Epithelial cell of esophagus (primary cell): ENCODE measurements around the gene STX1A.

Experiments
- DNase-seq: peaks from one replicate; pipeline ENCODE4 v3.0.0; 2010; ENCODE audit warnings: low read depth
- H3K4me3 ChIP-seq: 2 replicates; pipeline ENCODE4 v1.5.1; 2011; ENCODE audit warnings: mild to moderate bottlenecking, low read length, control low read depth
- TF ChIP-seq, protein P1 (sequence below): IDR thresholded peaks from 2 replicates; pipeline ENCODE4 v1.5.1; 2011; ENCODE audit warnings: low read depth, mild to moderate bottlenecking, low read length, control low read depth, inconsistent platforms; ENCODE audit not compliant: insufficient read depth; ENCODE audit errors: missing control alignments

The STX1A gene

DNA sequence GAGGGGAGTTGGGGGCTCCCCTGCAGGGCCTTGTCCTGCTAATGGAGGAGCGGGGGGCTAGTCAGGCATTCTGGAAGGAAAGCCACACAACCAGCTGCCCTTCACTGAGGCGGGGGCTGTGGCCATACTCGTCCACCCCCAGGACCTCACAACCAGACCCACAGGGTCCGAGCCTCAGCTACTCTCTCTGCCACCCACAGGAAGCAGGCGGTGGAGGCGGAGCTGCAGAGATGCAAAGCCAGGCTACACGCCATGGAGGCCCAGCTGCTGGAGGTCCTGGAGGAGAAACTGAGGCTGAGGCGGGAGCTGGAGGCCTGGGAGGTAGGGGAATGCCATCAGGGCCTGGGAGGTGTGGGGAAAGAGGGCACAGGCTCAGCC lies 16.0 kb upstream of the STX1A start:
- no peak overlapping the region for H3K4me3 ChIP-seq
- no peak for DNase-seq

DNA sequence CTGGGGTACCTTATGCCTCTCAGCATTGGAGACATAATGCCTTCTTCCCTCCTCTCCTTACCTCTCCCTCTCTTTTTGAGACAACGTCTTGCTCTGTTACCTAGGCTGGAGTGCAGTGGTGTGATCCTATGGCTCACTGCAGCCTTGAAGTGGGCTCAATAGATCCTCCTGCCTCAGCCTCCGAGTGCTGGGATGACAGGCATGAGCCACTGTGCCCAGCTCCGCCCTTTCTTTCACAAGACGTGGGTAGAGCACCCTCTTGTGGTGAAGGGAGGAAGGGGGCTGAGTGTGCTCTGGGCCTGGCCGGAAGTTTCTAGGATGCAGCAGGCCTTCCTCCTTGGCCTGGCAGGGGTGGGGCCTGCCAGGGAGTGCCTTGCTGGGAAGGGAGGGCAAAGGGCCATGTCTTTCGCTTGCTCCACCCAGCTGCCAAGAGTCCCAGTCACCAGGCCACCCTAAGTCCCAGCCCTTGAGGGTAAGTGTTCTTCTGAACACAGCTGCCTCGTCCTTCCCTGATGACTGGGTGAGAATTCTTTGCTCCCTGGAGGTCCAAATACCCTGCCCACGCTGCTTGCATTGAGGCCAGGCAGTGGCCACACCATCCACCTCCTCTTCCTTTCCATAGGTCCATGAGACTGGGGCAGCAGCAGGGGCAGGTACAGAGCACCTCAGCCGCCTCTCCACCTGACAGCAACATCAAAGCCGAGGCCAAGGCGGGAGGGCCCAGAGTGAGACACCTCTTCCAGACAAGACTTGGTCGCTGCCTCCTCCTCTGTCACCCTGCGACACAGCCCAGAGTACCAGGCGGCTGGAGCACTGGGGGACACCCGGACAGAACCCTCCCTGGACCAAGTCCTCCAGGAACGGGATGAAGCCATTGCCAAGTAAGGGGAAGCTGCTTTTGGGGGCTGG lies 15.4 kb upstream of the STX1A start:
- H3K4me3 ChIP-seq: no peak overlapping the region
- TF ChIP-seq, protein P1, sequence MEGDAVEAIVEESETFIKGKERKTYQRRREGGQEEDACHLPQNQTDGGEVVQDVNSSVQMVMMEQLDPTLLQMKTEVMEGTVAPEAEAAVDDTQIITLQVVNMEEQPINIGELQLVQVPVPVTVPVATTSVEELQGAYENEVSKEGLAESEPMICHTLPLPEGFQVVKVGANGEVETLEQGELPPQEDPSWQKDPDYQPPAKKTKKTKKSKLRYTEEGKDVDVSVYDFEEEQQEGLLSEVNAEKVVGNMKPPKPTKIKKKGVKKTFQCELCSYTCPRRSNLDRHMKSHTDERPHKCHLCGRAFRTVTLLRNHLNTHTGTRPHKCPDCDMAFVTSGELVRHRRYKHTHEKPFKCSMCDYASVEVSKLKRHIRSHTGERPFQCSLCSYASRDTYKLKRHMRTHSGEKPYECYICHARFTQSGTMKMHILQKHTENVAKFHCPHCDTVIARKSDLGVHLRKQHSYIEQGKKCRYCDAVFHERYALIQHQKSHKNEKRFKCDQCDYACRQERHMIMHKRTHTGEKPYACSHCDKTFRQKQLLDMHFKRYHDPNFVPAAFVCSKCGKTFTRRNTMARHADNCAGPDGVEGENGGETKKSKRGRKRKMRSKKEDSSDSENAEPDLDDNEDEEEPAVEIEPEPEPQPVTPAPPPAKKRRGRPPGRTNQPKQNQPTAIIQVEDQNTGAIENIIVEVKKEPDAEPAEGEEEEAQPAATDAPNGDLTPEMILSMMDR: peak; percentile 90
- peak; percentile 85 for DNase-seq

More for the DNA sequence above, 16.0 kb upstream of the STX1A start:
- TF ChIP-seq, protein P1: no peak

DNA sequence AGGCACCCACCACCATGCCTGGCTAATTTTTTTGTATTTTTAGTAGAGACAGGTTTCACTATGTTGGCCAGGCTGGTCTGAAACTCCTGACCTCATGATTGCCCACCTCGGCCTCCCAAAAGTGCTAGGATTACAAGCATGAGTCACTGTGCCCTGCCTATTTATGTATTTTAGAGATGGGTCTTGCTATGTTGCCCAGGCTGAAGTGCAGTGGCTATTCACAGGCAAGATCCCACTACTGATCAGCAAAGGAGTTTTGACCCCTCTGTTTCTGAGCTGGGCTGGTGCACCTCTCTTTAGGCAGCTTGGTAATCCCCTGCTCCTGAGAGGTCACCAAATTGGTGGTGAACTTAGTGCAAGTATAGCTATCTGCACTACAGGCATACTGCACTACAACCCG lies 12.9 kb upstream of the STX1A start:
- TF ChIP-seq, protein P1: no peak
- H3K4me3 ChIP-seq: no peak overlapping the region
- no peak for DNase-seq

DNA sequence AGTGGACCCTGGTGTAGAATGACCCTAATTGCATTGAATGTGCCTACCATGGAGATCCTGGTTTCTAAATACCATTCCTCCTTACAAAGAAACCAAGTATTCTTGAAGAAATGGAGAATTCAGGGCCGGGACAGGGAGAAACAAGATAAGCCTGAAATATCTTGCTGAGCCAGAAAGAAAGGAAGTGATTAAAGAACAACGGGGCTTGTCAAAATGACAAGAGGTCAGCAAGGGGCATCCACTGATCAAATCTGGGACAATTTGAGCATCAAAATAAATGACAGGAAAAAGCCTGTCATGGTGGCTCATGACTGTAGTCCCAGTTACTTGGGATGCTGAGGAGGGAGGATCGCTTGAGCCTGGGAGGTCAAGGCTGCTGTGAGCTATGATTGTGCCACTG lies 11.0 kb upstream of the STX1A start:
- H3K4me3 ChIP-seq: no peak overlapping the region
- DNase-seq: no peak
- TF ChIP-seq, protein P1: no peak

DNA sequence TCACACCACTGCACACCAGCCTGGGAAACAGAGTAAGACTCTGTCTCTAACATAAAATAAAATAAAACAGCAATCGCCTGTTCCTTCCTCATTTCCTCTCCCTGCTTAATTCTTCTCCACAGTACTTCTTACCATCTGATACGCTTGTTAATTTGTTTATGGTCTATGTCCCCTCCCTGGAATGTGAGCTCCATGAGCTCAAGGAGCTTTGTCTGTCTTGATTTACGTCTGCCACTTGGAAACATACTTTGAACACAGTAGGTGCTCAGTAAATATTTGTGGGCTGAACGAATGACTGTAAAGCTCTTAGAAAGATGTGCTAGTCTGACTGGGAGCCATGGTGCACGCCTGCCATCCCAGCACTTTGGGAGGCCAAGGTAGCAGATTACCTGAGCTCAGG lies 9.1 kb upstream of the STX1A start:
- TF ChIP-seq, protein P1: no peak
- H3K4me3 ChIP-seq: no peak overlapping the region
- no peak for DNase-seq

DNA sequence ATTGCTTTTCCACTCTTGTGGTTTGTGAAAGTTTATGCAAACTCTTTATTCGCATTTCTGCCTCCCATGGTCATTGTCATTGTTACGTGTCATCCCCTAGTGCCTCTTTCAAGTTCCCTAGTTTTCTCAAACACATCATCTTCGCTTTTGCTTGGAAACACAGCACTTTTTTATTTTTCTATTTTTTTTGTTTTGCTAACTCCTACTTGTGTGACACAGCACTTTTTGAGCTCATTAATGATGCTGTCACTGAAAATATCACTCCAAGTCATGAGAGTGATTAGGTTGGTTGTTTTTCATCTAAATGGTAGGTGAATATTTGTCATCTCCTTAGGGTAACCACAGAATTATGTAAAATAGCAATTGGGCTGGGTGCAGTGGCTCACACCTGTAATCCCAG lies 8.5 kb upstream of the STX1A start:
- no peak for DNase-seq
- no peak overlapping the region for H3K4me3 ChIP-seq
- TF ChIP-seq, protein P1: no peak

DNA sequence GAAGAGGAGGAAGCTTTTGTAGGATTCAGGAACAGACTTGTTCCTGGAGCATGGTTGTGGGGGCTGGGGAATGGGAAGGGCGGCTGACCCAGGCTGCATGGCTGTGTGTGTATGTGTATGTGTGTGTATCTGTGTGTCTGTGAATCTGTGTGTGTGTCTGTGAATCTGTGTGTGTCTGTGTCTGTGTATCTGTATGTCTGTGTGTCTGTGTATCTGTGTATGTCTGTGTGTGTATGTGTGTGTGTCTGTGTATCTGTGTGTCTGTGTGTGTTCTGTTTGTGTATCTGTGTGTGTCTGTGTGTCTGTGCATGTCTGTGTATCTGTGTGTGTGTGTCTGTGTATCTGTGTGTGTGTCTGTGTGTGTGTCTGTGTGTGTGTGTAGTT lies 6.6 kb upstream of the STX1A start:
- TF ChIP-seq, protein P1: no peak
- no peak for DNase-seq
- no peak overlapping the region for H3K4me3 ChIP-seq
